Ishikawa (cell line): ENCODE results near the gene MXI1.
A peak's percentile ranks its signal among the peaks of the same experiment; 100 is the strongest.

Source experiments
- CEBPB ChIP-seq: IDR thresholded peaks from 2 replicates; pipeline ENCODE4 v1.6.1; 2012
- CREB1 ChIP-seq: IDR thresholded peaks from 2 replicates; pipeline ENCODE4 v1.6.1; 2012; ENCODE audit warnings: low read depth
- EGR1 ChIP-seq: IDR thresholded peaks from 2 replicates; pipeline ENCODE4 v1.6.1; 2012
- EP300 ChIP-seq: IDR thresholded peaks from 2 replicates; pipeline ENCODE4 v1.6.1; 2012; ENCODE audit warnings: borderline replicate concordance
- FOXM1 ChIP-seq: IDR thresholded peaks from 2 replicates; pipeline ENCODE4 v1.6.1; 2012; ENCODE audit warnings: low read depth, borderline replicate concordance
- NFIC ChIP-seq: IDR thresholded peaks from 2 replicates; pipeline ENCODE4 v1.6.1; 2012
- RAD21 ChIP-seq: IDR thresholded peaks from 2 replicates; pipeline ENCODE4 v1.6.1; 2012; ENCODE audit warnings: low read depth
- TAF1 ChIP-seq: IDR thresholded peaks from 2 replicates; pipeline ENCODE4 v1.6.1; 2012; ENCODE audit warnings: low read depth, mild to moderate bottlenecking
- TCF12 ChIP-seq: IDR thresholded peaks from 2 replicates; pipeline ENCODE4 v1.6.1; 2012; ENCODE audit warnings: low read depth
- TEAD4 ChIP-seq: IDR thresholded peaks from 2 replicates; pipeline ENCODE4 v1.6.1; 2012
- YY1 ChIP-seq: IDR thresholded peaks from 2 replicates; pipeline ENCODE4 v1.6.1; 2012; ENCODE audit warnings: low read depth
- ZBTB7A ChIP-seq: IDR thresholded peaks from 2 replicates; pipeline ENCODE4 v1.6.1; 2012; ENCODE audit warnings: low read depth
- TF ChIP-seq, protein P1 (sequence below): IDR thresholded peaks from 2 replicates; pipeline ENCODE4 v1.6.1; 2012
- TF ChIP-seq, protein P2 (sequence below): IDR thresholded peaks from 2 replicates; pipeline ENCODE4 v1.6.1; 2012; ENCODE audit warnings: low read depth, mild to moderate bottlenecking
- TF ChIP-seq, protein P3 (sequence below): IDR thresholded peaks from 2 replicates; pipeline ENCODE4 v1.6.1; 2012

MXI1 gene

DNA sequence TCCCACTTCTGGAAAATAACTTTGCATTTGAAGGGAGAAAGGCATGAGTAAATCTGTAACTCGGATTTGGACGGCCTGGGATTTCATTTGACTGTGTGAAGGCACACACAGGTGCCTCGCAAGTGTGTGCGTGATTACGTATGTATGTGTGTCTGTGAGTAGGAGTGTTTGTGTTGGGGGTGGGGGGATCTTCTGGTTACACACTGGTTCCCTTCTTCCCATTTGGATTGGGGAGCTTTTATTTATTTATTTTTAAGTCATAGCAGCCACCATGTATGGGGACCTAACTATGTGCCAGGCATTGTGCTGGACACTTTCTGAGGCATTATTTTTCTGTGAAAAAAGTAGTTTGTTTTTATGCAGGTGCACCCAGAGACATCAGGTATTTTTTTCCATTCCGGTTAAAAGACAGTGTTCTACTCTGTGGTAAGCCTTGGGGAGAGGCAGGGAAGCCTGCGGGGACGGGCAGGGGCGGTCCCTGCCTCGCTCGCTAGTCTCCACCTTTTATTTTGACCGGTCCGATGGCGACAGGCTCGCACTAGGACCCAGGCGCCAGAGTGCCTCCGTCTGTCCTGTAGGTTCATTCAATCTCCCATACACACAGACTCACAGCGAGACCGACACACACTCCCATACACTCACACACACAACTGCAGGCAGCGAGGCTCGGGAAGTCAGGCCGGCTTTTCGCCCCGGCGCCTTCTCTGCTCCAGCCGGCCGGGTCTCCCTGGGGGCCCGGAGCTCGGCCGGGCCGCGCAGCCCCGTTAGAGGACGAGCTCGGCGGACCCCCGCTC lies at the start of gene MXI1:
Gene MXI1 (plus strand): TSS at position 595 of the 794 bp plus-strand sequence. CDS start 204 bp downstream, outside the sequence.
- no peak for TF ChIP-seq CEBPB
- peak; percentile 68; the same call in 1 of the 2 replicates for TF ChIP-seq ZBTB7A
- TF ChIP-seq, protein P1, sequence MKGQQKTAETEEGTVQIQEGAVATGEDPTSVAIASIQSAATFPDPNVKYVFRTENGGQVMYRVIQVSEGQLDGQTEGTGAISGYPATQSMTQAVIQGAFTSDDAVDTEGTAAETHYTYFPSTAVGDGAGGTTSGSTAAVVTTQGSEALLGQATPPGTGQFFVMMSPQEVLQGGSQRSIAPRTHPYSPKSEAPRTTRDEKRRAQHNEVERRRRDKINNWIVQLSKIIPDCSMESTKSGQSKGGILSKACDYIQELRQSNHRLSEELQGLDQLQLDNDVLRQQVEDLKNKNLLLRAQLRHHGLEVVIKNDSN, result peak; percentile 34; the same call in 1 of the 2 replicates
- peak; percentile 60; the same call in 1 of the 2 replicates for TF ChIP-seq TAF1
- TF ChIP-seq, protein P2, sequence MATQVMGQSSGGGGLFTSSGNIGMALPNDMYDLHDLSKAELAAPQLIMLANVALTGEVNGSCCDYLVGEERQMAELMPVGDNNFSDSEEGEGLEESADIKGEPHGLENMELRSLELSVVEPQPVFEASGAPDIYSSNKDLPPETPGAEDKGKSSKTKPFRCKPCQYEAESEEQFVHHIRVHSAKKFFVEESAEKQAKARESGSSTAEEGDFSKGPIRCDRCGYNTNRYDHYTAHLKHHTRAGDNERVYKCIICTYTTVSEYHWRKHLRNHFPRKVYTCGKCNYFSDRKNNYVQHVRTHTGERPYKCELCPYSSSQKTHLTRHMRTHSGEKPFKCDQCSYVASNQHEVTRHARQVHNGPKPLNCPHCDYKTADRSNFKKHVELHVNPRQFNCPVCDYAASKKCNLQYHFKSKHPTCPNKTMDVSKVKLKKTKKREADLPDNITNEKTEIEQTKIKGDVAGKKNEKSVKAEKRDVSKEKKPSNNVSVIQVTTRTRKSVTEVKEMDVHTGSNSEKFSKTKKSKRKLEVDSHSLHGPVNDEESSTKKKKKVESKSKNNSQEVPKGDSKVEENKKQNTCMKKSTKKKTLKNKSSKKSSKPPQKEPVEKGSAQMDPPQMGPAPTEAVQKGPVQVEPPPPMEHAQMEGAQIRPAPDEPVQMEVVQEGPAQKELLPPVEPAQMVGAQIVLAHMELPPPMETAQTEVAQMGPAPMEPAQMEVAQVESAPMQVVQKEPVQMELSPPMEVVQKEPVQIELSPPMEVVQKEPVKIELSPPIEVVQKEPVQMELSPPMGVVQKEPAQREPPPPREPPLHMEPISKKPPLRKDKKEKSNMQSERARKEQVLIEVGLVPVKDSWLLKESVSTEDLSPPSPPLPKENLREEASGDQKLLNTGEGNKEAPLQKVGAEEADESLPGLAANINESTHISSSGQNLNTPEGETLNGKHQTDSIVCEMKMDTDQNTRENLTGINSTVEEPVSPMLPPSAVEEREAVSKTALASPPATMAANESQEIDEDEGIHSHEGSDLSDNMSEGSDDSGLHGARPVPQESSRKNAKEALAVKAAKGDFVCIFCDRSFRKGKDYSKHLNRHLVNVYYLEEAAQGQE, result no peak
- TF ChIP-seq YY1, result peak; percentile 74
- peak; percentile 37; the same call in 1 of the 2 replicates for TF ChIP-seq NFIC
- TF ChIP-seq, protein P3, sequence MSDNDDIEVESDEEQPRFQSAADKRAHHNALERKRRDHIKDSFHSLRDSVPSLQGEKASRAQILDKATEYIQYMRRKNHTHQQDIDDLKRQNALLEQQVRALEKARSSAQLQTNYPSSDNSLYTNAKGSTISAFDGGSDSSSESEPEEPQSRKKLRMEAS, result peak; percentile 75
- 0 out of 2 replicates have a peak, but pooled peaks have one; percentile 36 for TF ChIP-seq TEAD4
- TF ChIP-seq CREB1, result no peak
- peak; percentile 14; the same call in 1 of the 2 replicates for TF ChIP-seq RAD21
- peak; percentile 21; the same call in 1 of the 2 replicates for TF ChIP-seq EP300

DNA sequence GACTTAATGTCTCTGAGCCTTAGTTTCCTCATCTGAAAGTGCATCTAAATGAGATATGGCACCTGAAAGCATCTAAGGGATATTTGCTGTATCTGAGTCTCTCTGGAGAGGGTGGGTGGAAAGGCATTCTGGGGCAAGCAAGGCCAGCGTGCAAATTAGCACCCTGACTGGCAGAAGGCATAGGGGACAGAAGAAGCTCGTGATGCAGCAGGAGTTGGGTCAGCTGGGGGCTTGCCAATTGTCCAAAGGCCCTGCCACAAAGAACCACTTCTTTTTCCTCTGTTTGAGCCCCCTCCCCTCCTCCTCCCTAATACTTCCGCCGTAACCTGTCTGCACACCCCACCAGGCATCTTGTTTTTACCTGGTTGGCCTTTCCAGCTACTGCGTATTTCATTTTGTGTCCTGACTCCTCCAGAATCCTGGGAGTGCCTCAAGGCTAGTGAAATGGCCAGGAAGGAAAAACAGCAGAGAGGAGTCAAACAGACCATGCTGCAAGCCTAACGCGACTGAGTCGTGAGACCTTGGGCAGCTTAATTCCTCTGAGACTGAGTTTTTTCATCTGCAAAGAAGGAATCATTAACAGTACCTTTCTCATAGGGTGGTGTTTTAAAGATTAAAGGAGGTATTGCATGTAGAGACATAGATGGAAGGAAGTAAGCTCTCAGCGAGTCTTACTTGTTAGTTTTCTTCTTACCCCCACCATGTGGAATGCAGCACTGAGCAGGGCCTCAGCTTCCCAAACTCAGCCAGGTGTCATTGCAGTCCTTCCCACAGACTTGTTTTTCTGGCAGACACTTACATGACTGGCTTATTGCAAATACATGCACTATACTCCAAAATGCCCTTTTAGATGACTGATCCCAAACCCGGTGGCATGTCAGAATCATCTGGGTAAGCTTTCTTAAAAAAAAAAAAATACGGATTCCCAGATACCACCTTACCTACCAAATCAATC lies 49.1 kb upstream of the MXI1 start:
- TF ChIP-seq EGR1, result no peak
- no peak for TF ChIP-seq RAD21
- no peak for TF ChIP-seq FOXM1
- TF ChIP-seq, protein P2, result no peak
- TF ChIP-seq EP300, result no peak
- no peak for TF ChIP-seq ZBTB7A
- TF ChIP-seq, protein P1, result no peak
- no peak for TF ChIP-seq TEAD4
- TF ChIP-seq NFIC, result no peak
- no peak for TF ChIP-seq CREB1
- TF ChIP-seq TCF12, result no peak
- no peak for TF ChIP-seq YY1
- no peak for TF ChIP-seq CEBPB

DNA sequence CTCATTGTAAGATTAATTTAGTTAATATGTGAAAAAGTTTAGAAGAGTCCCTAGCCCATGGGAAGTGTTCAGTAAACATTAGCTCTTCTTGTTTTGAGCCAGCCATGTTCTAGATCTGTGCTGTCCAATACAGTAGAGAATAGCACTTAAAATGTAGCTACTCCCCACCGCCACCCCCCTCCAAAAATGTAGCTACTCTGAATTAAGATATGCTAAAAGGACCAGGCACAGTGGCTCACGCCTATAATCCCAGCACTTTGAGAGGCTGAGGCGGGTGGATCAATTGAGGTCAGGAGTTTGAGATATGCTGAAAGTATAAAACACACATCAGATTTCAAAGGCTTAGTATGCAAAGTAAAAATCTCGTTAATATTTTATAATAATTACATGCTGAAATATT lies 47.3 kb upstream of the MXI1 start:
- TF ChIP-seq TAF1, result no peak

DNA sequence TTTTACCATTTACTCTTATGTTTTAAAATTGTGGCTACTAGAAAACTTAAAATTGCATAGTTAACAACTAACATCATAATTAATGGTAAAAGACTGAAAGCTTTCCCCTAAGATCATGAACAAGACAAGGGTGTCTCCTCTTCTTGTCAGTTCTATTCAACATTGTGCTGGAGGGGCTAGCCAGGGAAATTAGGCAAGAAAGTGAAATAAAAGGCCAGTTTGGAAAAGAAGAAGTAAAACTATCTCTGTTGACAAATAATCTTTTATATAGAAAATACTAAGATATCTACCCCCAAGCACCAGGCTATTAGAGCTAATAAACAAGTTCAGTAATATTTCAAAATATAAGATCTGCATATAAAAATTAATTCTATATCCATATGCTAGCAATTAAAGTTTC lies 46.9 kb upstream of the MXI1 start:
- TF ChIP-seq CEBPB (no peak), CREB1 (no peak), YY1 (no peak), FOXM1 (no peak), TAF1 (no peak), NFIC (no peak), ZBTB7A (no peak)
- TF ChIP-seq, protein P3, result no peak

DNA sequence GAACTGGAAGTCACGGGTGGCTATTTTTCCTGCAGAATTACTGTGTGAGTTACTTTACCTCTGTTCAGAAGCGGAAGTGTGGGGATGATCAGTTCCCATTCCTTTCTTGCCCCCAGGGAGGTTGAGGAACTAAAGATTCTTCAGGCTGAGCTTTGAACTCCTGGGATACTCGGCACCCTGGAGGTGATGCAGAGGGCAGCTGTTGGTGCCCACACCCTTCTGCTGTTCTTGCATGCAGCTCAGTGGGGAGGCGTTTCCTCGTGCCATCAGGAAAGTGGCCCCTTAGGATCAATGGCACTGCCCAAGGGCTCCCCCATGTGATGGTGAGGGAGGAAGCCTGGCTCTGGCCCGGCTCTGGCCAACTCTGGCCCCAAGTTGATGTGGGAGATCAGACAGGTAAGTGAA lies 44.7 kb upstream of the MXI1 start:
- TF ChIP-seq, protein P1, result no peak
- TF ChIP-seq RAD21, result 0 out of 2 replicates have a peak, but pooled peaks have one; percentile 20
- TF ChIP-seq, protein P3, result no peak
